ENCODE results near the gene RPAP3.

RPAP3 gene

GRCh38 chr12:47746523-47746922, 40.7 kb upstream of the RPAP3 start:
- no peak for TF ChIP-seq CTCF (IDR thresholded peaks at IDR 0.05)
- Histone ChIP-seq H3K4me3 (no peak overlapping the region), H3K27ac (no peak overlapping the region)
- no peak for DNase-seq (ENCODE audit: low spot score)

GRCh38 chr12:47746073-47746472, 40.2 kb upstream of the RPAP3 start:
- TF ChIP-seq CTCF (IDR thresholded peaks at IDR 0.05): no peak
- no peak for DNase-seq (ENCODE audit: low spot score)
- Histone ChIP-seq H3K27ac (no peak overlapping the region), H3K4me3 (no peak overlapping the region)

- H3K4me3 ChIP-seq: no peak overlapping the region
- TF ChIP-seq CTCF (IDR thresholded peaks at IDR 0.05): no peak
- no peak overlapping the region for H3K27ac ChIP-seq
- no peak for DNase-seq (ENCODE audit: low spot score)
Observed at GRCh38 chr12:47745485-47746041, 39.7 kb upstream of the RPAP3 start.

GRCh38 chr12:47744778-47745436, 39.1 kb upstream of the RPAP3 start:
- no peak for DNase-seq (ENCODE audit: low spot score)
- TF ChIP-seq CTCF (IDR thresholded peaks at IDR 0.05): no peak
- H3K27ac ChIP-seq: no peak overlapping the region

GRCh38 chr12:47744005-47744651, 38.3 kb upstream of the RPAP3 start:
- Histone ChIP-seq H3K27ac (no peak overlapping the region), H3K4me3 (no peak overlapping the region)
- no peak for TF ChIP-seq CTCF (IDR thresholded peaks at IDR 0.05)
- DNase-seq (ENCODE audit: low spot score): no peak

More at GRCh38 chr12:47744778-47745436, 39.1 kb upstream of the RPAP3 start:
- no peak overlapping the region for H3K4me3 ChIP-seq

- H3K4me3 ChIP-seq: no peak overlapping the region
- DNase-seq (ENCODE audit: low spot score): no peak
- no peak for TF ChIP-seq CTCF (IDR thresholded peaks at IDR 0.05)
- H3K27ac ChIP-seq: no peak overlapping the region
Observed at GRCh38 chr12:47743311-47743860, 37.6 kb upstream of the RPAP3 start.
